ENCODE data around the gene TTC39B.
"Not testable (repeated sequence)": the region's sequence is repeated elsewhere in the genome, so short reads cannot be mapped to it uniquely, and the experiment has no call there.

TTC39B gene

GRCh38 chr9:15268317-15268716 lies 38.7 kb downstream of the TTC39B start:
- DNase-seq (ENCODE audit: low read depth in 2 of 2) = no peak

GRCh38 chr9:15264918-15265317 lies 42.1 kb downstream of the TTC39B start:
- no peak for DNase-seq (ENCODE audit: low read depth in 2 of 2)

- no peak for DNase-seq (ENCODE audit: low read depth in 2 of 2)
Measured at GRCh38 chr9:15262581-15262980, 44.4 kb downstream of the TTC39B start.

GRCh38 chr9:15256426-15256825 lies 50.6 kb downstream of the TTC39B start:
- no peak for DNase-seq (ENCODE audit: low read depth in 2 of 2)

- no peak for DNase-seq (ENCODE audit: low read depth in 2 of 2)
Measured at GRCh38 chr9:15253786-15254185, 53.2 kb downstream of the TTC39B start.

- DNase-seq (ENCODE audit: low read depth in 2 of 2) = no peak
Measured at GRCh38 chr9:15253197-15253596, 53.8 kb downstream of the TTC39B start.

GRCh38 chr9:15249981-15250380 lies 57.0 kb downstream of the TTC39B start:
- no peak for DNase-seq (ENCODE audit: low read depth in 2 of 2)

GRCh38 chr9:15249042-15249818 lies 57.8 kb downstream of the TTC39B start:
- DNase-seq (ENCODE audit: low read depth in 2 of 2) = no peak

- no peak for DNase-seq (ENCODE audit: low read depth in 2 of 2)
Measured at GRCh38 chr9:15248621-15249020, 58.4 kb downstream of the TTC39B start.

GRCh38 chr9:15248081-15248480 lies 58.9 kb downstream of the TTC39B start:
- DNase-seq (ENCODE audit: low read depth in 2 of 2) = no peak

GRCh38 chr9:15246708-15247107 lies 60.3 kb downstream of the TTC39B start:
- DNase-seq (ENCODE audit: low read depth in 2 of 2) = no peak

- no peak for DNase-seq (ENCODE audit: low read depth in 2 of 2)
Measured at GRCh38 chr9:15246243-15246642, 60.8 kb downstream of the TTC39B start.

- no peak for DNase-seq (ENCODE audit: low read depth in 2 of 2)
Measured at GRCh38 chr9:15244001-15244441, 63.0 kb downstream of the TTC39B start.

GRCh38 chr9:15243081-15243480 lies 63.9 kb downstream of the TTC39B start:
- no peak for DNase-seq (ENCODE audit: low read depth in 2 of 2)

- no peak for DNase-seq (ENCODE audit: low read depth in 2 of 2)
Measured at GRCh38 chr9:15240927-15241326, 66.1 kb downstream of the TTC39B start.

- no peak for DNase-seq (ENCODE audit: low read depth in 2 of 2)
Measured at GRCh38 chr9:15239816-15240215, 67.2 kb downstream of the TTC39B start.

- no peak for DNase-seq (ENCODE audit: low read depth in 2 of 2)
Measured at GRCh38 chr9:15238646-15239045, 68.4 kb downstream of the TTC39B start.

- no peak for DNase-seq (ENCODE audit: low read depth in 2 of 2)
Measured at GRCh38 chr9:15235658-15236057, 71.4 kb downstream of the TTC39B start.

- DNase-seq (ENCODE audit: low read depth in 2 of 2) = not testable (repeated sequence)
Measured at GRCh38 chr9:15233941-15234490, 73.0 kb downstream of the TTC39B start.

GRCh38 chr9:15232706-15233280 lies 74.2 kb downstream of the TTC39B start:
- DNase-seq (ENCODE audit: low read depth in 2 of 2) = not testable (repeated sequence)

- DNase-seq (ENCODE audit: low read depth in 2 of 2) = no peak
Measured at GRCh38 chr9:15231788-15232635, 75.0 kb downstream of the TTC39B start.

GRCh38 chr9:15229409-15229808 lies 77.6 kb downstream of the TTC39B start:
- DNase-seq (ENCODE audit: low read depth in 2 of 2) = no peak

Data from stimulated activated CD4-positive, alpha-beta T cell treated with anti-CD3 and anti-CD28 coated beads, Interleukin-15, amount 100 ng/mL, for 48 hours (primary cell).